WTC11 (cell line): ENCODE data around the gene GPC6. TPM values are rescaled to one million over a fixed set of nuclear protein-coding genes. Genes with fewer than 3 reads are reported as not detected.

Source experiments
- ATAC-seq: fragments of 200-7000 bp; cut with Tn5 transposase; 2 replicates; pipeline ENCODE4 v1.10.0; 2021; ENCODE audit warnings: mild to moderate bottlenecking, moderate library complexity
- CTCF ChIA-PET: fragments of 300-600 bp; sonication (Branson Sonifier 250); formaldehyde crosslinking; loops from one replicate; lab custom pipeline; 2021; ENCODE audit warnings: antibody characterized with exemption; lab: Charles Lee
- POLR2A ChIA-PET: fragments of 350-600 bp; sonication (Branson Sonifier 250); formaldehyde crosslinking; loops from one replicate; lab custom pipeline; 2021; ENCODE audit warnings: antibody characterized with exemption; lab: Charles Lee
- DNase-seq: peaks from one replicate; pipeline ENCODE4 v3.0.0; 2021; ENCODE audit warnings: low spot score
- H3K27ac Mint-ChIP-seq: 2 replicates; pipeline ENCODE4 v1.8.0; 2021; ENCODE audit warnings: mixed read lengths
- H3K27me3 Mint-ChIP-seq: 2 replicates; pipeline ENCODE4 v1.8.0; 2021; ENCODE audit warnings: low read depth, mild to moderate bottlenecking, moderate library complexity, mixed read lengths
- H3K36me3 Mint-ChIP-seq: 2 replicates; pipeline ENCODE4 v1.8.0; 2021; ENCODE audit warnings: mixed read lengths
- H3K4me1 Mint-ChIP-seq: 2 replicates; pipeline ENCODE4 v1.8.0; 2022; ENCODE audit warnings: mixed read lengths
- H3K4me3 Mint-ChIP-seq: 2 replicates; pipeline ENCODE4 v1.8.0; 2021; ENCODE audit warnings: mild to moderate bottlenecking, moderate library complexity, mixed read lengths
- H3K9me3 Mint-ChIP-seq: 2 replicates; pipeline ENCODE4 v1.8.0; 2021; ENCODE audit warnings: mixed read lengths
- CREM ChIP-seq: sonication (generic); formaldehyde crosslinking; IDR thresholded peaks from 2 replicates; pipeline ENCODE4 v1.8.1; 2022; ENCODE audit warnings: mild to moderate bottlenecking, missing genetic modification reagents, moderate library complexity
- CTCF ChIP-seq: fragments of 200-600 bp; IDR thresholded peaks from 2 replicates; pipeline ENCODE4 v1.8.0; 2022; ENCODE audit warnings: antibody characterized with exemption
- E2F1 ChIP-seq: sonication (generic); formaldehyde crosslinking; IDR thresholded peaks from 2 replicates; pipeline ENCODE4 v1.8.0; 2022; ENCODE audit warnings: mild to moderate bottlenecking, missing genetic modification reagents
- ELF4 ChIP-seq: sonication (generic); formaldehyde crosslinking; IDR thresholded peaks from 2 replicates; pipeline ENCODE4 v1.8.1; 2022; ENCODE audit warnings: low read depth, mild to moderate bottlenecking, moderate library complexity, missing genetic modification reagents
- FOXK1 ChIP-seq: sonication (generic); formaldehyde crosslinking; IDR thresholded peaks from 2 replicates; pipeline ENCODE4 v1.8.0; 2022; ENCODE audit warnings: mild to moderate bottlenecking, moderate library complexity, missing genetic modification reagents
- GRHL2 ChIP-seq: fragments of 250-450 bp; sonication (Bioruptor Pico); IDR thresholded peaks from 2 replicates; pipeline ENCODE4 v1.8.0; 2022; ENCODE audit warnings: mild to moderate bottlenecking, moderate library complexity; ENCODE audit not compliant: insufficient replicate concordance, severe bottlenecking
- HMGXB4 ChIP-seq: sonication (generic); formaldehyde crosslinking; IDR thresholded peaks from 2 replicates; pipeline ENCODE4 v1.8.1; 2023; ENCODE audit warnings: mild to moderate bottlenecking, moderate library complexity, missing genetic modification reagents
- IRF2 ChIP-seq: sonication (generic); formaldehyde crosslinking; IDR thresholded peaks from 2 replicates; pipeline ENCODE4 v1.8.0; 2022; ENCODE audit warnings: low read depth, missing genetic modification reagents, borderline replicate concordance
- MAX ChIP-seq: sonication (generic); formaldehyde crosslinking; IDR thresholded peaks from 2 replicates; pipeline ENCODE4 v1.8.0; 2022; ENCODE audit warnings: mild to moderate bottlenecking, missing genetic modification reagents
- NFATC4 ChIP-seq: fragments of 250-450 bp; sonication (Bioruptor Pico); IDR thresholded peaks from 2 replicates; pipeline ENCODE4 v1.9.0; 2021; ENCODE audit warnings: mild to moderate bottlenecking
- NFE2L1 ChIP-seq: sonication (generic); formaldehyde crosslinking; IDR thresholded peaks from 2 replicates; pipeline ENCODE4 v1.8.1; 2023; ENCODE audit warnings: missing genetic modification reagents
- NFYB ChIP-seq: sonication (generic); formaldehyde crosslinking; conservative IDR thresholded peaks from 2 replicates; pipeline ENCODE4 v1.8.0; 2022; ENCODE audit warnings: low read depth, missing genetic modification reagents
- NR3C1 ChIP-seq: sonication (generic); formaldehyde crosslinking; conservative IDR thresholded peaks from 2 replicates; pipeline ENCODE4 v1.8.1; 2023; ENCODE audit warnings: low read depth, mild to moderate bottlenecking, missing genetic modification reagents
- OVOL2 ChIP-seq: fragments of 250-450 bp; sonication (Bioruptor Pico); IDR thresholded peaks from 2 replicates; pipeline ENCODE4 v1.9.0; 2021; ENCODE audit warnings: mild to moderate bottlenecking, borderline replicate concordance
- PREB ChIP-seq: sonication (generic); formaldehyde crosslinking; IDR thresholded peaks from 2 replicates; pipeline ENCODE4 v1.8.1; 2022; ENCODE audit warnings: mild to moderate bottlenecking, missing genetic modification reagents, moderate library complexity, borderline replicate concordance
- PRRX2 ChIP-seq: fragments of 250-450 bp; sonication (Bioruptor Pico); IDR thresholded peaks from 2 replicates; pipeline ENCODE4 v1.8.0; 2021; ENCODE audit warnings: mild to moderate bottlenecking
- SMAD4 ChIP-seq: sonication (generic); formaldehyde crosslinking; IDR thresholded peaks from 2 replicates; pipeline ENCODE4 v1.8.0; 2022; ENCODE audit warnings: mild to moderate bottlenecking, missing genetic modification reagents
- STAT6 ChIP-seq: sonication (generic); formaldehyde crosslinking; conservative IDR thresholded peaks from 2 replicates; pipeline ENCODE4 v1.8.1; 2023; ENCODE audit warnings: mild to moderate bottlenecking, low read depth, missing genetic modification reagents, moderate library complexity
- ZNF219 ChIP-seq: sonication (generic); formaldehyde crosslinking; IDR thresholded peaks from 2 replicates; pipeline ENCODE4 v1.8.0; 2023; ENCODE audit warnings: missing genetic modification reagents, mild to moderate bottlenecking, borderline replicate concordance
- ZNF281 ChIP-seq: sonication (generic); formaldehyde crosslinking; IDR thresholded peaks from 2 replicates; pipeline ENCODE4 v1.8.0; 2023; ENCODE audit warnings: mild to moderate bottlenecking, missing genetic modification reagents
- ZNF396 ChIP-seq: fragments of 250-450 bp; sonication (Bioruptor Pico); IDR thresholded peaks from 2 replicates; pipeline ENCODE4 v1.8.0; 2021; ENCODE audit warnings: mild to moderate bottlenecking, moderate library complexity, borderline replicate concordance
- ZNF416 ChIP-seq: fragments of 250-450 bp; sonication (Bioruptor Pico); IDR thresholded peaks from 2 replicates; pipeline ENCODE4 v1.9.0; 2021; ENCODE audit warnings: mild to moderate bottlenecking, inconsistent platforms
- total RNA-seq: library from RNA; stranded (reverse); gene quantifications from 3 replicates; pipeline ENCODE4 v1.2.3, GENCODE V29; 2021

GPC6 gene
- total RNA-seq, 1 experiment from 2014 or later: 19.5 TPM

GRCh38 chr13:93407551-93407950, 180.9 kb downstream of the GPC6 start (continued):
- no peak for TF ChIP-seq STAT6 (CRISPR knock-in tag)
- no peak for TF ChIP-seq SMAD4 (CRISPR knock-in tag)
- no peak for TF ChIP-seq HMGXB4 (CRISPR knock-in tag)
- no peak for TF ChIP-seq ZNF281 (CRISPR knock-in tag)
- no peak for TF ChIP-seq E2F1 (CRISPR knock-in tag)
- TF ChIP-seq, all 79 proteins: peak for 0

GRCh38 chr13:93409001-93409400, 182.4 kb downstream of the GPC6 start:
- ATAC-seq (no peak), DNase-seq (no peak)
- no peaks in the 10 kb centered on the region for H3K27me3 Mint-ChIP-seq
- ChIA-PET CTCF (no interaction called here), POLR2A (no interaction called here)
- peaks cover 9% of the 10 kb centered on the region for H3K4me1 Mint-ChIP-seq
- no peak overlapping the region for H3K27ac Mint-ChIP-seq
- H3K4me3 Mint-ChIP-seq: no peak overlapping the region
- TF ChIP-seq PREB (CRISPR knock-in tag): no peak
- no peak for TF ChIP-seq ELF4
- no peak for TF ChIP-seq SMAD4 (CRISPR knock-in tag)
- no peak for TF ChIP-seq NFATC4
- no peak for TF ChIP-seq GRHL2
- no peak for TF ChIP-seq FOXK1 (CRISPR knock-in tag)
- no peak for TF ChIP-seq ZNF416 (CRISPR knock-in tag)
- no peaks in the 10 kb centered on the region for H3K36me3 Mint-ChIP-seq
- H3K9me3 Mint-ChIP-seq: no peaks in the 10 kb centered on the region

GRCh38 chr13:93409816-93410215, 183.2 kb downstream of the GPC6 start:
- POLR2A ChIA-PET: no interaction called here
- no peaks in the 10 kb centered on the region for H3K9me3 Mint-ChIP-seq
- no peak overlapping the region for H3K4me3 Mint-ChIP-seq
- ATAC-seq (no peak), DNase-seq (no peak)
- no peaks in the 10 kb centered on the region for H3K36me3 Mint-ChIP-seq
- CTCF ChIA-PET: no interaction called here
- peaks cover 17% of the 10 kb centered on the region for H3K4me1 Mint-ChIP-seq
- no peak overlapping the region for H3K27ac Mint-ChIP-seq
- no peaks in the 10 kb centered on the region for H3K27me3 Mint-ChIP-seq
- TF ChIP-seq E2F1 (CRISPR knock-in tag) (no peak), IRF2 (CRISPR knock-in tag) (no peak), NFYB (no peak), NR3C1 (CRISPR knock-in tag) (no peak), CTCF (no peak), OVOL2 (CRISPR knock-in tag) (no peak), ZNF219 (no peak), CREM (CRISPR knock-in tag) (no peak), MAX (no peak), NFE2L1 (CRISPR knock-in tag) (no peak), PRRX2 (CRISPR knock-in tag) (no peak), ZNF396 (CRISPR knock-in tag) (no peak)
